GM20431 (cell line): Measurements from ENCODE around the gene FAIM2.

Experiments used
- in situ Hi-C: fragments of 300-500 bp; cut with MseI, MboI; formaldehyde crosslinking; loops from one replicate; pipeline ENCODE4 v1.15.0; 2020; ENCODE audit warnings: low sequenced_read_pairs; ENCODE audit not compliant: unreplicated experiment

The FAIM2 gene

DNA sequence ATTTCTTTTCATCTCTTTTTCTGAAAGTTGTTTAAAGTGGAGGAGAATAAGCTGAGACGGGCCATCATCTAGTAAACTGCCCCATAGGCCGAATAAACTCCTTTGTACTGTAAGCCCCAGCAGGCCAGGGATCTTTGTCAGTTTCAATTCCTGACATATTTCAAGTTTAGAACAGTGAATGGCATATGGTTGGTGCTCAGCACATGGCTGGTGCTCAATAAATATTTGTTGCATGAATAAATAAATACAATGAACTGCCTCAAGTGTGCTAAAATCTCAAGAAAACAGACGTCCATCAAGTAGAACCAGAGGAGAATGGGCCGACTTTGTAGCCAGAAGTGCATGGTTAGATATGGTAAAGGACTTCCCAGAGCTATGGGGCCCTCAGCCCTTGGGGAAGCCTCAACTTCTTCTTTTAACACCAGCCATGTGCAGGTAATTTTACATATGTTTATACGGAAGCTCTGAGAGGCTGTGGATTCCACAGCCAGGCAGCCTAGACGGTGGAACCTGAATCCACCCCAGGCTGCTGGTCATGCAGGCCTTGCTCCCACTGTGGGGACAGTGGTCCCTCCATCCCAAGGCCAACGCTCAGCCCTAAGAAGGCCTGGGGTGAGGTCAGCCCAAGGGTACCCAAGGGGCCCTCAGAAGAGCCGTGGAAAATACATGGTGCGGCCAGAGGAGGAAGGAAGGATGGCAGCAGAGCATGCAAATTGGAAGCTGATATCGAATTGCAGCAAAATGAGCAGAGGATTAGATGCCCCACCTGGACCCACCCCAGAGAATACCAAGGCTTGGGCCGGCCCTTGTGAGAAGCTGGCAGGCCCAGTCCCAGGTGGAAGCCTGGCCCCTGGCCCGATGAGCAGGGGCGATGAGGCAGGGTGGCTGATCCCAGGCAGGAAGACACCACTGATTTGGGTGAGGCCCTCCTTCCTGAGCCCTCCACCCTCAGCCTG lies 38.1 kb upstream of the FAIM2 start:
- in situ Hi-C loops = no loop called here

GRCh38 chr12:49939707-49940106 lies 36.0 kb upstream of the FAIM2 start:
- in situ Hi-C loops = no loop called here

DNA sequence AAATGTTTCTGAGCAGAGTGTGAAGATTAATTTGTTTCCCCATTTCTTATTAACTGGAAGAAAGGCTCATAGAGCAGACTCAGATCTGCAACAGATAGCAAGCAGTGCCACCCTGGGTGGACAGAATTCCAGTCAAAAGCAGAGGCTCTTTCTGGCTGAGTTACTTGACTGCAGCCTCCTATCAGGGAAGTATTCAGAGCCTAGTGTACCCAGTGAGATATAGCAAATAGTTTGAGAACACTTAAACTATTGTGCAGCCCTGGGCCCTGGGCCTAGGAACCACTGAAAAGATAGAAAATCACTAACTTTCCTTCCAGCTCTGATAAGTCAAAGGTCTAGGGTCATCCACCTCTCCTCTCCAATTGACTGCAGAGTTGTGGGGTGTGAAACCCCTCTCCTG lies 35.6 kb upstream of the FAIM2 start:
- in situ Hi-C loops = no loop called here

- in situ Hi-C loops = no loop called here
Measured at GRCh38 chr12:49937639-49938300, 34.1 kb upstream of the FAIM2 start.

GRCh38 chr12:49936925-49937324 lies 33.2 kb upstream of the FAIM2 start:
- in situ Hi-C loops = no loop called here

DNA sequence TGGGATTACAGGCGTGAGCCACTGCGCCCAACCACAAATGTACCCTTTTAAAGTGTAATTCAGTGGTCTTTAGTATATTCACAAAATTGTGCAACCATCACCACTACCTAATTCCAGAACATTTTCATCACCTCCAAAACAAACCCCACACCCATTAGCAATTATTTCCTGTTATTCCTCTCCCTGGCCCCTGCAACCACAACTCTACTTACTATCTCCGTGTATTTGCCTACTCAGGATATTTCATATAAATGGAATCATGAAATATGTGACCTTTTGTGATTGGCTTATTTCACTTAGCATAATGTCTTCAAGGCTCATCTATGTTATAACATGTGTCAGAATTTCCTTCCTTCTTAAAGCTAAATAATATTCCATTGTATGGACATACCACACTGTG lies 30.8 kb upstream of the FAIM2 start:
- in situ Hi-C loops = no loop called here

- in situ Hi-C loops = no loop called here
Measured at GRCh38 chr12:49933796-49934195, 30.1 kb upstream of the FAIM2 start.

DNA sequence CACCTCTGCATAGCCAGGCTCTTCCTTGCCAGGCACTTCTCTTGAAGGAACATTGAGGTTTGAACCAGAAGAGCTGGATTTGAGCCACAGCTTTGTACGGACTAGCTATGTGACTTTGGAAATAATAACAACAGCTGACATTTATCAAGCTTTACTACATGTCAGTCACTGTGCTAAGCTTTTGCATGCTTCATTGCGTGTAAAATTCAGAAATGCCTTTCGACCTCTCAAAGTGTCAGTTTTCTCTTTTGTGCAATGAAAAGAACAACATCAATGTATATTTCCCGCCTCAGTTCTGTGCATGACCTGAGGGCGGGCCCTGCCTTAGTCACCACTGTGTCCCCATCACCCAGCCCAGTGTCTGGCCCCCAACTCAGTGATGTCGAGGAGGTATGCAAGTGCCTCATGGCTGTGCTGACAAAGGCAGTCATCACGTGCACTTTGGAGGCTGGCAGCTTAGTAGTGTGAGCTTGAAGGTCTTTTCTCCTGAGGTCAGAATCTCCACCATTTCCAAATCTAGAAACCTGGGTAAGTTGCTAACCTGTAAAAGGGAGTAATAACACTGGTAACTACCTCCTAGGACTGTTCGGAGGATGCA lies 28.9 kb upstream of the FAIM2 start:
- in situ Hi-C loops = no loop called here

DNA sequence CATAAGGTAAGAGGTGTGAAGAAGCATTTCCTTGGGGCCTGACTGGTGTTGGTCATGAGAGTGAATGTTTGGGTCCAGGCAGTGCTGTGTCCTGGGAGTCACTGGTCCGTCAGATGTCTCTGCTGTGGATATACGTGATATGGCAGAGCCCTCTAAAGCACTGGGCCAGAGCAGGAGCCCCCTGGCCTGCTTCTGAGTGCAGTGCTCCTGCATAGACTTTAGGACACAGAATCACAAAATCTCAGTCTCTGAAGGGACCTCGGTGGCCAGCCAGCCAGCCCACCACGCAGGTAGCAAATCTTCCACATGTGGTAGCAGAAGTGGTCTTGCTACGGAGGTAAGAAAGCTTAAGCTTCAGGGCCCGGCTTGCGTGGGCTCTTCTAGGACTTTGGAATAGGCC lies 28.3 kb upstream of the FAIM2 start:
- in situ Hi-C loops = no loop called here

- in situ Hi-C loops = no loop called here
Measured at GRCh38 chr12:49930515-49931288, 27.0 kb upstream of the FAIM2 start.

- in situ Hi-C loops = no loop called here
Measured at GRCh38 chr12:49929581-49929980, 25.9 kb upstream of the FAIM2 start.

- in situ Hi-C loops = no loop called here
Measured at GRCh38 chr12:49928471-49928870, 24.8 kb upstream of the FAIM2 start.

DNA sequence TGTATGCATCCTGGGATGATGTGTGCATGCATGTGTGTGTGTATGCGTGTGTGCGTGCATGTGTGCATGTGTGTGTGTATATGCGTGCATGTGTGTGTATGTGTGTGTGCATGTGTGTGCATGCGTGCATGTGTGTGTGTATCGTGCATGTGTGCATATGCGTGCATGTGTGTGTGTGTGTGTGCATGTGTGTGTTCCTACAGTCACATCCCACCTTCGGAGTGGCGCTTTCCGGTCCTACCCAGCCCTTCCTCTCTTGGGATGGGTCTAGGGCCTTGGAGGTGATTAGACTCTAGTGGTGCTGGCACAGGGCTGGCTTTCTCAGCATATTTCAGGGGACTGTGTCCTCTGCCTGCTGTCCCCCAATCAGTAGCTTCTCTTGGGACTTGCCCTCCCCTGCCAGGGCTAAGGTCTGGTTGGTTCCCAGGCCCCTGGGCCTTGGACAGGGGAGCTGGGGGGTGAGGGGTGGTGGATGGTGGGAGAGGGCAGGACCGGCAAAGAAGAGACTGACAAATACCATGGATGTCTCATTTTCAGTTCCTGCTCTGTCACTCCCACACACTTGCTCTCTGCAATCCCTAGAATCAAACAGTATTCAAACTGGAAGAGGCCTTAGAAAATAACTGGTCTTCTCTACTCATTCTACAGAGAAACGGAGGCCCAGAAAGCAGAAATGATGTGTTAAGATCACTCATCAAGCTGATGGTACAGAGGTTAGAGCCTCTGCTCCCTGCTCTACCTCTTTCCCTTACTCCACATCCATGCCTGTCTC lies 21.9 kb upstream of the FAIM2 start:
- in situ Hi-C loops = no loop called here

DNA sequence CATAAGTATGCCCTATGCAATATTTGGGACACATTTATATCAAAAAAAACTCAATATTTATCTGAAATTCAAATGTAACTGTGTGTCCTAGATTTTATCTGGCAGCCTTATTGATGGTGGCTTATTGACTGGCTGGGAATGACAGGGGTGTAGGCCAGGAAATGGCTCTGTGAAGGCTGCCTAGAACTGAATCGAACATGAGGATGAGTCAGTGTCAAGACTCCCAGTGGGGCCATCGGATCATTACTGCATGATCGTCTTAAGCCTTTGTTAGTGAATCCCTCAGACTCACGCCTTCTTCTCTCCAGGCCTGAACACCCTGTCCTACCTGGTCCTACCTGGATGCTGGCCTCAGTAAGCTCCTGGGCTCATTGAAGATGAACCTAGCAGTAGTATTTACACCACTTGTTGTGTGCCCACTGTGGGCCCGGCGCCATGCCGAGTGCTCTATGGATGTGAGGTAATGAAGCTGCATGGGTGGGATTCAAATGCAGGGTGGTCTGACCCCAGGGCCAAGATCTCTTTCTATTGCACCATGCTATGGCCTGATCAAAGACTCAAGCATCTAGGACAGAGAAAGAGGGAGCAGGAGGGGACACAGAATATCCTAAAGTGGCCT lies 21.0 kb upstream of the FAIM2 start:
- in situ Hi-C loops = no loop called here

GRCh38 chr12:49923880-49924556 lies 20.3 kb upstream of the FAIM2 start:
- in situ Hi-C loops = no loop called here

GRCh38 chr12:49923035-49923644 lies 19.4 kb upstream of the FAIM2 start:
- in situ Hi-C loops = no loop called here

DNA sequence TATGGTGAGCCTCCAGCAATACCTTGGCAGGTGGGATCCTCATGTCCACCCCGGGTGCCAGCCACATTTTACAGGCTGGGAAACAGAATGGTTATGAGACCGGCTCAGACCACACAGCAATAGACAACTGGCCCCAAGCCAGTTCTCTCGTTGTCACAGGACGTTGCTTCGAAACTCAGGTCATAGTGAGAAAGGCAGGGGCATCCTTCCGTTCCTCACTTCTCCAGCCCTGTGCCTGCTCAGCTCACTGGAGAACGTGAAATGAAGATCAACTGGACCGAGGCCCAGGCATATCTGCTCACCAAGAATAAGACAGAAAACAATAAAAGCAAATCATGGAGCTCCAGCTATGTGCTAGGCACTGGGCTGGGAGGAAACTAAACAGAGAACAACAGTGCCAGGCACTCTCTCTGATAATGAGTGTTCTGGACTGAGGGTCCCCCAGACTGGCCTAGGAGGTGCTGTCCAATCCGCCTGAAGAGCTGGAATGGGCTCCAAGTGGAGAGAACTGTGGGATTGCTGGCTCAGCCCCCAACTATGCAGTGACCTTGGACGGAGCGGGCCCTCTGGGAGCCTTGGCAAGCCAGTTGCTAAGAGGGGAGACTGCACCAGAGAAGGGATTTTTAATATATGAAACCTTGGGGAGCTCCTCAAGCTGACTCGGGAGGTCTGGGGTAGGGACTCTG lies 18.8 kb upstream of the FAIM2 start:
- in situ Hi-C loops = no loop called here

DNA sequence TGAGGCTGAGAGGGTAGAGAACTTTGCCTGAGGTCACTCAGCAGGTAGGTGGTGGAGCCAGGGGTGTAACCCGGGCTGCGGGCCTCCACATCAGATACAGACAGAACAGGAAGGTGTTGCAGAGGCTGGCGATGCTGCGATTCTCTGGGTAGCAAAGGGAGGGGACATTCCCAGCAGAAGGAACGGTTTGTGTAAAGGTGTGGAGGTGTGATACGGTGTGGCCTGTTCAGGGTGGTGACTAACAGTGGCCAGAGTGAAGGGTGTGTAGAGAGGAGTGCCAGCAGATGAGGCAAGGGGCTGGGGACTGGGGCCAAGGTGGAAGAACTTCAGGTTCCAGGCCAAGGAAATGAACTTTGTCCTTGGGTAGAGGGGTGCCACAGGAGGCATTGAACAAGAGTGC lies 18.2 kb upstream of the FAIM2 start:
- in situ Hi-C loops = no loop called here
